SK-N-MC (cell line): ENCODE results near the gene ADCY3.
A peak's percentile ranks its signal among the peaks of the same experiment; 100 is the strongest.

Experiments used
- DNase-seq: peaks from one replicate; pipeline ENCODE4 v3.0.0-alpha.2; 2011; ENCODE audit warnings: low read depth, low spot score
- H3K27ac ChIP-seq: fragments of 200-600 bp; sonication (generic); 2 replicates; pipeline ENCODE4 v1.5.1; 2016; ENCODE audit warnings: mixed run types
- H3K36me3 ChIP-seq: fragments of 200-600 bp; sonication (generic); 2 replicates; pipeline ENCODE4 v1.6.1; 2017; ENCODE audit warnings: antibody characterized with exemption, low read length, mixed read lengths; ENCODE audit not compliant: insufficient read depth
- H3K4me3 ChIP-seq: fragments of 200-600 bp; sonication (generic); 2 replicates; pipeline ENCODE4 v1.5.1; 2016
- H3K9ac ChIP-seq: fragments of 200-600 bp; sonication (generic); 2 replicates; pipeline ENCODE4 v1.8.0; 2017; ENCODE audit warnings: mixed run types, mixed read lengths; ENCODE audit not compliant: insufficient read length
- H3K9me3 ChIP-seq: fragments of 200-600 bp; sonication (generic); 2 replicates; pipeline ENCODE4 v1.6.1; 2017; ENCODE audit warnings: low read depth, mild to moderate bottlenecking, antibody characterized with exemption, low read length, moderate library complexity, mixed read lengths
- EZH2 ChIP-seq: fragments of 200-600 bp; sonication (generic); IDR thresholded peaks from one replicate; pipeline ENCODE4 v1.6.1; 2017; ENCODE audit warnings: antibody characterized with exemption
- FOXP2 ChIP-seq: optimal IDR thresholded peaks from 2 replicates; pipeline ENCODE3; 2011; ENCODE audit warnings: mild to moderate bottlenecking, moderate library complexity; ENCODE audit not compliant: insufficient read depth; ENCODE audit errors: extremely low read length, control extremely low read depth
- POLR2AphosphoS5 ChIP-seq: IDR thresholded peaks from 2 replicates; pipeline ENCODE4 v1.6.1; 2012; ENCODE audit warnings: mild to moderate bottlenecking, low read depth, low read length, borderline replicate concordance

ADCY3 gene

DNA sequence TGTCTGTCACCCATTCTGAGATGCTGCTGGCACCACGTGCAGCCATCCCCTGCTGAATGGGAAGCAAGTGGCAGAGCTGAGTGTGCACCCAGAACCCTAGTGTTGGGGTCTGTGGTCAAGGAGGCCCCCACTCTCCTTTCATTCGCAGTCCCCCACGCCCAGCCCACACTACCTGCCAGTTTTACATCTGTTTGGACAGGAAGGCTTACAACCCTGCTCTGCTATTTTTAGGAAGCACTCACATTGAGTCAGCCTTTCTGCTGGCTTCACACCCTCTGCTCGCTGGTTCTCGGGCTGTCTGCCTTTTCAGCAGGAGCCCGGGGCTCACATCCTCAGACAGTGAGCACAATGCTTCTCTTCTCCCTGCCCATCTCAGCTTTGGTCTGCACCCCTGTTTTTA is 10.7 kb upstream of the ADCY3 start:
- H3K36me3 ChIP-seq = no peaks in the 10 kb centered on the region
- TF ChIP-seq FOXP2 (no peak), POLR2AphosphoS5 (no peak), EZH2 (no peak)
- H3K9me3 ChIP-seq = no peaks in the 10 kb centered on the region
- H3K9ac ChIP-seq = peak overlapping the region; percentile 49
- no peak for DNase-seq
- no peak overlapping the region for H3K27ac ChIP-seq
- H3K4me3 ChIP-seq = no peak overlapping the region

DNA sequence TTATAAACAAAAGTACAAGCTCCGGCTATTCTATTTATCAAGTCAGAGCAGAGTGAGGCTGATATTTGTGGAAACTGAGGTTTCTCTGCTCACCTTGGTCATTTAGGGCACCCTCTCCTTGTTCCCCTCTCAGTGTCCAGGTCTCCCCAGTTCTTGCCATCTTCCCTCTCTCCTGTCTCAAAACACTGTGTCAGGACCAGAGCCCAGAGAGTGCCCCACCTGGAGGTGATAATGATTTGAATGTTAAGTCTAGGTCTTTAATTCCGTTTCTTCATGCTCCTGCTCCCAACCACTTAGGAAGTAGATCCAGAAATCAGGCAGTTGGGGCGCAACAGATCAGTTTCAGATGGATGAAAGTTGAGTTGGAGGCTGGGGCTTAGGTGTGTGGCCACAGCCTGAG is 9.2 kb upstream of the ADCY3 start:
- TF ChIP-seq POLR2AphosphoS5 = no peak
- TF ChIP-seq FOXP2 = no peak
- no peak for TF ChIP-seq EZH2
- Histone ChIP-seq H3K36me3 (no peaks in the 10 kb centered on the region), H3K27ac (no peak overlapping the region), H3K9ac (no peak overlapping the region), H3K4me3 (no peak overlapping the region), H3K9me3 (no peaks in the 10 kb centered on the region)
- no peak for DNase-seq

DNA sequence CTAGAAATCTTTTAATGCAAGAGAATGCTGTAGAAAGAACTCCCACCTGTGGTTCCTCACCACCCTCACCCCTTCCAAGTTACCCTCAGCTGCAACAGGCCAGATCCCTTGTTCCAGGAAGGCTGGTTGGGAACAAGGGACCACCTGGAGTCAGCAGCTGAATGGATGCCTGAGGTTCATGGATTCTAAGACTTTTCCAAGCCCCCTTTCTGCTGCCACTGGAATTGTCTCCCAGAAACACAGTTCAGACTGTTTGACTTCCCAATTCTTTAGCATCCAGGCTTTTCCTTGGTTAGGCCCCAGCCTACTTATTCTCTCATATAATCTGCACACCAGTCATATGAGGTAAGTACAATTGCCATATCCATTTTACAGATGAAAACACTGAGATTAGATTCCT is 8.0 kb upstream of the ADCY3 start:
- Histone ChIP-seq H3K9ac (no peak overlapping the region), H3K9me3 (no peaks in the 10 kb centered on the region), H3K36me3 (no peaks in the 10 kb centered on the region), H3K4me3 (no peak overlapping the region), H3K27ac (no peak overlapping the region)
- DNase-seq = no peak
- TF ChIP-seq FOXP2 (no peak), EZH2 (no peak), POLR2AphosphoS5 (no peak)

DNA sequence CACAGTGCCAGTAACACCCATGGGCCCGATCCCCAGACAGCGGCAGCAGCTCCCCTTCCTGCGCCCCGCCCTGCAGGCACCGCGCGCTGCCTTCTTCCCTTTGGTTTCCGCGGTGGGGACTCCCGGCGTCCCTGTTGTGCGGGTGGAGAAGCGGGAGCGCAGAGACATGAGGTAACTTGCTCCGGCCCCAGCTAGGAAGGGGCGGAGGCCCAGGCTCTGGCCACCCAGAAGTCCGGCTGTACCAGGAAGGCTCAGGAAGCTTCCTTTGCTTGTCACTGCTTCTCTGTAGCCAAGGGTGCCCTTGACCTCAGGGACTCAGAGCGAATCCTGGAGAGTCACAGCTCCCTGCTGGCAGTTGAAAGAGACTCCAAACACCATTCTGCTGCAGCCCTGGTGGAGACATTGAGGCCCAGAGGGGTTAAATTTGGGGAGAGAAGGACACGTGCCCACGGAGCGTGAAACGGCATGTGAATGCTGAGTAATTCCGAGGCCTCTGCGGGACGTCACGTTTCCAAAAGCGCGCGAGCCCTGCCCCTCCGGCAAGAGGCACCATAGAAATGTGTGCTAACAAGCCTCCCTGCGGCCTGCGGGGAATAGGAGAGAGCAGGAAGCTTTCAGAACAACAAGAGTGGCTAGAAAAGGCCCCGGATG is 6.7 kb upstream of the ADCY3 start:
- Histone ChIP-seq H3K27ac (no peak overlapping the region), H3K9ac (peak overlapping the region; percentile 1), H3K9me3 (no peaks in the 10 kb centered on the region), H3K36me3 (no peaks in the 10 kb centered on the region), H3K4me3 (no peak overlapping the region)
- no peak for DNase-seq
- no peak for TF ChIP-seq POLR2AphosphoS5
- no peak for TF ChIP-seq EZH2
- no peak for TF ChIP-seq FOXP2

DNA sequence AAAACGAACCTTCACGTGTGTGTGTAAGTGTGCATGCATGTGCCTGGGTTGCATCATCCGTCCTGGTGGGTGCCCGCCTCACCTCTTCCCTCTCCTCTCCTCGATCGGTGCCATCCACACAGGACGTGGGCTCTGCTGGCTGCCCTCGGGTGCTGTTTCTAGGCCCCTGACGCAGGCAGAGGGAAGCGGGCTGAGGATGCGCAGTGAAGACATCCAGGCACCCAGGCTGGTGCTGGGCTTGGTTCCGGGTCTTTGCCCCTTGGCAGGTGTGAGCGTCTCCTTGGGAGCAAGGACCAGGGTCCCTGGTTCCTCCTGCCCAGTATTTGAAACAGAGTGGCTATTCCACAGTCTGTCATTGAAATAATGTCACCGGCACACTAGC is 6.2 kb upstream of the ADCY3 start:
- TF ChIP-seq FOXP2 = no peak
- Histone ChIP-seq H3K36me3 (no peaks in the 10 kb centered on the region), H3K27ac (no peak overlapping the region), H3K9me3 (no peaks in the 10 kb centered on the region), H3K4me3 (no peak overlapping the region), H3K9ac (no peak overlapping the region)
- no peak for DNase-seq

DNA sequence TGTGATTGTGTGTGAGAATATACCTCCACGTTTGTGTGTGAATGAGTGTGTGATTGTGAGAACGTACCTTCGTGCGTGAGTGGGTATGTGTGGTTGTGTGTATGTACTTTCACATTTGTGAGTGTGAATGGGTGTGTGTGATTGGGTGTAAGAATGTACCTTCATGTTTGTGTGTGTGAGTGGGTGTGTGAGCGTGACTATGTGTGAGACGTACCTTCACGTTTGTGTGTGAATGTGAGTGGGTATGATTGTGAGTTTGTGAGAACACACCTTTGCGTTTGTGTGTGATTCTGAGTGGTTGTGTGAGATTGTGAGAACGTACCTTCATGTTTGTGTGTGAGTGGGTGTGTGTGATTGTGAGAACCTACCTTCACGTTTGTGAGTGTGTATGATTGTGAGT is 5.8 kb upstream of the ADCY3 start:
- DNase-seq = no peak
- H3K4me3 ChIP-seq = no peak overlapping the region
- no peak overlapping the region for H3K9ac ChIP-seq
- TF ChIP-seq FOXP2 = no peak
- TF ChIP-seq POLR2AphosphoS5 = no peak
- TF ChIP-seq EZH2 = no peak
- no peak overlapping the region for H3K27ac ChIP-seq
- no peaks in the 10 kb centered on the region for H3K36me3 ChIP-seq
- H3K9me3 ChIP-seq = no peaks in the 10 kb centered on the region

DNA sequence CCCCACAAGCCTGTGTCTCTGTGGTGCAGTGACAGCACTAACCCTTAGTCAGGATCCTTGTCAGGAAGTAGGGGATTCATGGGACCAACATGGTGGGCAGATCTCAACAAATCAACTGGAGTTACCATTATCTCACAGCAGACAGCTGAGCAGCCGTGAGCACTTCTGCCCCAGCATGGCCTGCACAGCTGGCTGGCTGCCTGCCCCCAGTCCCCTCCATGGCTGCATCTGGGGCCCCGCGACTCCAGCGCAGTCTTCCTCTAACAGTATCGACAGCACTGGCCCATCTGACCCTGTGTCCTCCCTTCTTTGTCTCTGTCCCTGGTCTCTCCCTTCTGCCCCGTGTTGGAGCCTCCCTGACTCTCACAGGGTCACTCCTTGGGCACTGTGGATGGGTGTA is 4.7 kb upstream of the ADCY3 start:
- Histone ChIP-seq H3K9me3 (no peaks in the 10 kb centered on the region), H3K36me3 (no peaks in the 10 kb centered on the region), H3K27ac (no peak overlapping the region), H3K9ac (no peak overlapping the region), H3K4me3 (no peak overlapping the region)
- no peak for TF ChIP-seq EZH2
- TF ChIP-seq POLR2AphosphoS5 = no peak
- no peak for TF ChIP-seq FOXP2
- DNase-seq = no peak

DNA sequence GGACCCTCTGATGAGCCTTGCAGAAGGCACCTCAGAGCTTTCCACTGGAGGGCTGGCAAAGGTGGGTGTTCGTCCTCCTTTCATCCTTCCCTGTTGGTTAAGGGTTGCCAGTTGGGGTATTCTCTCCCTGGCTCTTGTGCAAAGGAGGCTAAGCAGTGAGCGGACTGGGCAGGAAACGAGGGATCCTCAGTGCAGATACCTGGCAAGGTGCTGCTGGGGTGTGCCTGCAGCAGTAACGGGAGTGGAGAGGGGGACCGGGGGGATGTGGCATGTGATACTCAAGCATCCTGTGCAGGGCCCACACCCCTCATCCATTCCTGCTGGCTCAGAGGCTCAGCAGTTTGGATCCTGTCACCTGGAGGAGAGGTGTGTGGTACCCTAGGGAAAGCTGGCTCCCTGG is 4.2 kb upstream of the ADCY3 start:
- H3K36me3 ChIP-seq = no peaks in the 10 kb centered on the region
- H3K9me3 ChIP-seq = no peaks in the 10 kb centered on the region
- no peak overlapping the region for H3K9ac ChIP-seq
- H3K4me3 ChIP-seq = no peak overlapping the region
- no peak for TF ChIP-seq EZH2
- TF ChIP-seq FOXP2 = no peak
- no peak for TF ChIP-seq POLR2AphosphoS5
- no peak overlapping the region for H3K27ac ChIP-seq
- DNase-seq = no peak

DNA sequence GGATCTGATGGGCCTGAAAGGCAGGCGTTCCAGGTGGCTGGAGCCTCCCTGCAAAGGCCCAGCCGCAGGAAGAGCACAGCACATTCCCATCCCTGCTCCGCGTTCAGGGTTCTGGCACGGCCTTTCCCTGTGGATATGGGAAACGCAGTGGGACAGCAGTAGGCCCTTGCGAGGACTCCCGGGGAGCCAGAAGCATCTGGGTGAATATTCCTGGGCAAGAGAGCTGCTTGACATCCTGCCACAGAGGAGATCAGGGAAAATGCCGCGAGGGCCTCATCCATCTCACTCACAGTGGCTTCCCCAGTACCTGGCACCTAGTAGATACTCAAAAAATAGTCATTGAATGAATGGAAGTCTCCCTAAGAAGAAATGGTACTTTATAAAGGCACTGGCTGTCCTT is 3.1 kb upstream of the ADCY3 start:
- Histone ChIP-seq H3K36me3 (no peaks in the 10 kb centered on the region; the same call in 1 of the 2 replicates), H3K27ac (no peak overlapping the region), H3K4me3 (no peak overlapping the region), H3K9me3 (no peaks in the 10 kb centered on the region), H3K9ac (no peak overlapping the region)
- TF ChIP-seq POLR2AphosphoS5 (no peak), EZH2 (no peak), FOXP2 (no peak)
- no peak for DNase-seq
